Tibial nerve (tissue), 4 donors: Measurements from ENCODE around the gene IQSEC1. TPM values are rescaled to one million over a fixed set of nuclear protein-coding genes. Genes with fewer than 3 reads are reported as not detected.
A peak's percentile ranks its signal among the peaks of the same experiment; 100 is the strongest.

ENCODE experiments used
- DNase-seq, 2 donors: peaks; one replicate each; pipeline ENCODE4 v3.0.0-alpha.2; 2019; ENCODE audit warnings: low spot score in 2 of 2
- H3K27ac ChIP-seq, 4 donors: fragments of 200-600 bp; sonication (generic) in 3 of 4; one replicate each; pipeline ENCODE4 v1.5.1; 2017 to 2019; ENCODE audit warnings: mild to moderate bottlenecking in 1 of 4
- H3K27me3 ChIP-seq, 2 donors: fragments of 200-600 bp; sonication (generic) in 1 of 2; one replicate each; pipeline versions ENCODE4 v1.5.1 to v1.6.0; 2017 to 2019
- H3K36me3 ChIP-seq, 3 donors: fragments of 200-600 bp; sonication (generic); one replicate each; pipeline ENCODE4 v1.5.1; 2018 to 2019
- H3K4me1 ChIP-seq, 4 donors: fragments of 200-600 bp; sonication (generic) in 3 of 4; one replicate each; pipeline ENCODE4 v1.5.1; 2017 to 2019
- H3K4me3 ChIP-seq, 4 donors: fragments of 200-600 bp; sonication (generic) in 3 of 4; one replicate each; pipeline ENCODE4 v1.5.1; 2017 to 2019; ENCODE audit warnings: mild to moderate bottlenecking in 1 of 4, moderate library complexity in 1 of 4
- H3K9me3 ChIP-seq, 4 donors: fragments of 200-600 bp; sonication (generic) in 3 of 4; one replicate each; pipeline ENCODE4 v1.5.1; 2017 to 2019
- EP300 ChIP-seq, 2 donors: sonication (generic); formaldehyde crosslinking; IDR thresholded peaks; one replicate each; pipeline ENCODE4 v1.6.1; 2017; ENCODE audit warnings: antibody characterized with exemption in 2 of 2, mild to moderate bottlenecking in 1 of 2
- POLR2A ChIP-seq, 2 donors: fragments of 450-650 bp; IDR thresholded peaks; one replicate each; pipeline ENCODE4 v1.6.1; 2017; ENCODE audit warnings: antibody characterized with exemption in 2 of 2, mild to moderate bottlenecking in 2 of 2, moderate library complexity in 2 of 2
- WGBS, 2 donors: methylation state at CpG; one replicate each; pipeline ENCODE4 v1.1.5; 2018; 5-methylcytosine and 5-hydroxymethylcytosine counted together
- total RNA-seq, 4 donors: library from RNA; depleted of rRNA; stranded (reverse); fragments of >200 nt; gene quantifications; one replicate each; pipeline ENCODE4 v1.1.0, GENCODE V29; 2016
- TF ChIP-seq, protein P1 (sequence below), 5 experiments: fragments of 200-600 bp in 3 of 5; fragments of 450-650 bp in 2 of 5; sonication (generic) in 3 of 5; IDR thresholded peaks; one replicate each; pipeline ENCODE4 v1.5.1; 2016 to 2019; ENCODE audit warnings: antibody characterized with exemption in 5 of 5, mild to moderate bottlenecking in 3 of 5, moderate library complexity in 2 of 5

IQSEC1 gene
- total RNA-seq, 4 donors from 2014 or later, result 58.2 to 77.5 (median 68.6) TPM

DNA sequence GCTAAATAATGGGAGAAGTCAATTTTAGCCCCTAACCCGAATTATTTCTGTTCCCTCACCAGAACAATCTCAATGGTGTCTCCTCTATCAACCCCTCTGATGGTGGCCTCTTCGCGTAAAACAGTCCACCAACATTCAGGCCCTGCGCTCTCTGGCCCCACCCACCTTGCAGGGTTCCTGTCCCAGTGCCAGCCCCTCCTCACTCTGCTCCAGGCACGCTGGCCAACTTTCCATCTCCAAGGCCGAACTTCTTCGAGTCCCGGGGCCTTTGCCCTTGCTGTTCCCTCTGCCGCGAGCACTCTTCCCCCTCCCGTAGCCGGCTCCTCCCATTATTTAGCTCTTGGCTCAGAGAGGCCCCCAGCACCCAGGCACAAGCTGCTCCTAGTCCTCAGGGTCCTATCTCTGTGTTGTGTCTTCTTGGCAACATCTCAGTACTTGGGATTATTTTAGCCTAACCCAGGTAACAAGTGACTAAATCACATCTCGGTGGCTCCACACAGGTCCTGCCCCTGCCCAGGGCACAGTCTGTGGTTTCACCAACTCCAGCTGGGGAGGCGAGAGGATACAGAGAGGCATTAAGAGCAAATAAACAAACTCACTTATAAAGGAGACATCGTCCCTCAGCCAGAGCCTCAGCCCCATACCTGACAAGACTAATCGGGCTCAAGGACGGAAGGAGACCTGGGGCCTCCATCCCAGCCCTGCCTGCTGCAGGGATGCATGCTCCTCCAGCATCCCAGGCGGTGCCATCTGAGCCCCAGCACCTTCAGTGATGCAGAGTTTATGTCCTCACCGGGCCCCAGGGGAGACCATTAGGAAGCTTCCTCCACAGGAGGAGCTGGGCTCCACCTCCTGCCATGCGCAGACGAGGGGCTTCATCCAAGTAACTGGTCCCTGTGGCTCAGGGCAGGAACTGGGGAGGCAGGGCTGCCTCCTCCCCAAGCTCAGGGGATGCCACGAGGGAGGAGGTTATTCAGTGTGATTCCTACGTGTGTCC, 19.7 kb upstream of the IQSEC1 start:
- peak; percentile 53 to 64 for DNase-seq
- 43 to 65% methylated on average over 19 to 23 of the region's 23 CpGs for WGBS, 2 donors
- H3K4me1 ChIP-seq, result peaks cover 0 to 23% (median 2%) of the 10 kb centered on the region in 4 donors
- no peaks in the 10 kb centered on the region for H3K9me3 ChIP-seq
- no peak overlapping the region for H3K4me3 ChIP-seq
- no peaks in the 10 kb centered on the region for H3K27me3 ChIP-seq
- TF ChIP-seq, protein P1, sequence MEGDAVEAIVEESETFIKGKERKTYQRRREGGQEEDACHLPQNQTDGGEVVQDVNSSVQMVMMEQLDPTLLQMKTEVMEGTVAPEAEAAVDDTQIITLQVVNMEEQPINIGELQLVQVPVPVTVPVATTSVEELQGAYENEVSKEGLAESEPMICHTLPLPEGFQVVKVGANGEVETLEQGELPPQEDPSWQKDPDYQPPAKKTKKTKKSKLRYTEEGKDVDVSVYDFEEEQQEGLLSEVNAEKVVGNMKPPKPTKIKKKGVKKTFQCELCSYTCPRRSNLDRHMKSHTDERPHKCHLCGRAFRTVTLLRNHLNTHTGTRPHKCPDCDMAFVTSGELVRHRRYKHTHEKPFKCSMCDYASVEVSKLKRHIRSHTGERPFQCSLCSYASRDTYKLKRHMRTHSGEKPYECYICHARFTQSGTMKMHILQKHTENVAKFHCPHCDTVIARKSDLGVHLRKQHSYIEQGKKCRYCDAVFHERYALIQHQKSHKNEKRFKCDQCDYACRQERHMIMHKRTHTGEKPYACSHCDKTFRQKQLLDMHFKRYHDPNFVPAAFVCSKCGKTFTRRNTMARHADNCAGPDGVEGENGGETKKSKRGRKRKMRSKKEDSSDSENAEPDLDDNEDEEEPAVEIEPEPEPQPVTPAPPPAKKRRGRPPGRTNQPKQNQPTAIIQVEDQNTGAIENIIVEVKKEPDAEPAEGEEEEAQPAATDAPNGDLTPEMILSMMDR (IDR thresholded peaks at IDR 0.05), result no peak
- no peak for TF ChIP-seq EP300 (IDR thresholded peaks at IDR 0.05)
- TF ChIP-seq POLR2A (IDR thresholded peaks at IDR 0.05), result no peak
- H3K27ac ChIP-seq, result peak overlapping the region in 1 of 4 donors; percentile 6
- no peaks in the 10 kb centered on the region for H3K36me3 ChIP-seq

DNA sequence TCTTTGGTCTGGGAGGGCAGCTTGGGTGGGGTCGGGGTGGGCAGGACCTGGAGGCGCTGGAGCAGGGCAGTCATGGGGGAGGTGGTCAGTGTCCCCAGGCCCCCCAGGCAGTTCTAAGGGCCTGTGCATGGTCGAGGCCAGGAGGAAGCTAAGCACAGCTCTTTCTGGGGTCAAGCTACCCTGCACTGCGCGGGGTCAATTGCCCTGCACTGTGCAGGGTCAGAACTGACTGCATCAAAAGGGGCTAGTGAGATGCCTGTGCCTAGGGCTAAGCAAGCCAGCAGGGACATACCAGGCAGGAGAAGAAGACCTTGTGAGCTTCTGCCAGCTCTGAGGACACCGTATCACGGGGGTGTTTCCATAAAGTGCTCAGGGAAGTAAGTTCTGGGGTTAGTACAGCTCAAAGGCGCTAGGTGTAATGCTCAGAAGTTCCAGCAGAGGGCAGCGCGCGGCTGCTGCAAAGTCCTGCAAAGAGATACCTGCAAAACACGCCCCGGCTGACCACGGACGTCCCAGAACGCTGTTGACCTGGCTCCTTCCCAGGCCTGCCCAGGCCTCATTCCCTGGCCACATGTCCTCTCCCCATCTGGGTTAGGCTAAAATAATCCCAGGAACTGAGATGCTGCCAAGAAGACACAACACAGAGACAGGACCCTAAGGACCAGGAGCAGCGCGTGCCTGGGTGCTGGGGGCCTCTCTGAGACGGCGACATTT, 18.8 kb upstream of the IQSEC1 start:
- H3K27ac ChIP-seq, result peak overlapping the region in 1 of 4 donors; percentile 6
- H3K4me3 ChIP-seq, result no peak overlapping the region
- DNase-seq, result peak; percentile 85 to 89

DNA sequence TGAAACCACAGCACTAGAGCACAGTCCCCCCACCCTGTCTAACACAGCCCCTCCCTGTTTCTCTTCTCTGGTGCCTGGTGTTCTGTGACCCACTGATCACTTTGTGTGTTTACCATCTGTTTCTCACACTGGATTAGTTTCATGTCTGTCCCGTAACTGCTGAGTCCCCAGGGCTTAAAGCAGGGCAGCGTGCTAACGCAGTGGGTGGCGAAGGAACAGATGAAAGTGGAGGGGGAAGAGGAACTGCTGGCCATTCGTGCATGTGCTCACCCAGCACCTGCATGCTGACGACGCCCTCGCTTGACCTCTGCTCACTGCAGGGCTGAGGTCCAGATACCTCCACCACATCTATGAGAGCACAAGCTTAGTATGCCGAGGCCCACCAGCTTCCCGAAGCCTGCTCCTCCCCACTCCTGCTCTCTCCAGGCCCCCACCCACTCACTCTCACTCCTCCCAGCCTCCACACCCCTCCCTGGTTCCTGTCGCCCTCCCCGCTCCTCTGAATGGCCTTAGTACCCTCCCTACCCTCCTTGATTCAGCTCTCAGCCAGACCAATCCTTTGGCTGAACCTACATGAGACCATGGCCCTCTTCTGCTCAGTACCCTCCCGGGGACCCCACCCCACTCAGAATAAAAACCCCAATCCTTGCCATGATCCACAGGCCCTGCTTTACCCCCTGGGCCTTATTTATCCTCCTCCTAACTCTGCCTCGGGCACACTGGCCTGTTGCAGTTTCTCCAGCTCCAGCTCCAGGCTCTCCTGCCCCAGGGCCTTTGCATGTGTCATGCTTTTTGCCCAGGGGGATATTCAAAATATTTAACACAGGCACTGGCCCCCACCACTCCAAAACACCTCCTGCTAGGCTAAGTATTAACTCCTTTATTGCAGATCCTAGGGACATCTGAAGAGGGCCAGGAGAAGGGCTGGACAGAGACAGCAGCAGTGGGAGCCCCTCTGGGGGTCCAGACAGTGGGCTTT, 15.1 kb upstream of the IQSEC1 start:
- 55 to 66% methylated on average over 14 of the region's 14 CpGs for WGBS, 2 donors
- TF ChIP-seq EP300 (IDR thresholded peaks at IDR 0.05) (peak in 1 of 2 donors; percentile 56), POLR2A (IDR thresholded peaks at IDR 0.05) (no peak)

More for the DNA sequence above, 18.8 kb upstream of the IQSEC1 start:
- TF ChIP-seq EP300 (IDR thresholded peaks at IDR 0.05), result no peak
- TF ChIP-seq, protein P1 (IDR thresholded peaks at IDR 0.05), result peak; percentile 93 to 97 (median 96)
- TF ChIP-seq POLR2A (IDR thresholded peaks at IDR 0.05), result no peak
- Histone ChIP-seq H3K9me3 (no peaks in the 10 kb centered on the region), H3K27me3 (no peaks in the 10 kb centered on the region), H3K4me1 (peaks cover 0 to 31% (median 2%) of the 10 kb centered on the region in 4 donors), H3K36me3 (no peaks in the 10 kb centered on the region)
- 29 to 35% methylated on average over 20 of the region's 20 CpGs for WGBS, 2 donors

DNA sequence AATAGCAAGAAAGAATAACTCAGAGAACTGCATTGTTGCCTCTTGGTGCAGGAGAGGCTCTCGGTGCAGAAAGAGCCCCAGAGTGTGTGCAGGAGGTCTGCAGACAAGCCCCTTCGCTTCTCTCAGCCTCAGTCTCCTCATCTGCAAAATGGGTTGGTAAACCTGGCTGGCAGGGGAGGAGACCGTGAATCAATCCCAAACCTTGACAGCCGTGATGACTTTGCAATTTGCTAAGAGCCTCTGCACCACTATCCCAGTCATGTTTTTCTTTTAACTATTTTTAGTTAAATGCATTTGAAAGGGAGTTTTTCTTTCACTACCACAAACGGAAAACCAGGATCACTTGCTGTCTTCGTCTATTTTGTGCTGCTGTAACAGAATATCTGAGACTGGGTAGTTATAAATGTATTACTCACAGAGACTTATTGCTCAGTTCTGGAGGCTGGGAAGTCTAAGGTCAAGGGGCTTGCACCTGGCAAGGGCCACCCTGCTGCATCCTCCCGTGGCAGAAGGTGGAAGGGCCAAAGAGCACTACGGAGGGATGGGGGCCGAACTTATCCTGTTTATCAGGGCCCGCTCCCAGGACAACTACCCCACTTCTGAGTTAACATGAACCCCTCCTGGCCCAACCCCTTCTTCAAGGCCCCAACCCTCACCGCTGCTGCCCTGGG, 14.2 kb upstream of the IQSEC1 start:
- TF ChIP-seq EP300 (IDR thresholded peaks at IDR 0.05) (no peak), POLR2A (IDR thresholded peaks at IDR 0.05) (no peak)
- TF ChIP-seq, protein P1 (IDR thresholded peaks at IDR 0.05), result no peak
- no peak for DNase-seq
- no peak overlapping the region for H3K4me3 ChIP-seq
- 53 to 65% methylated on average over 11 of the region's 11 CpGs for WGBS, 2 donors
- H3K27ac ChIP-seq, result no peak overlapping the region
- H3K9me3 ChIP-seq, result no peaks in the 10 kb centered on the region
- H3K27me3 ChIP-seq, result no peaks in the 10 kb centered on the region
- no peaks in the 10 kb centered on the region for H3K36me3 ChIP-seq
- H3K4me1 ChIP-seq, result peaks cover 0 to 26% (median 1%) of the 10 kb centered on the region in 4 donors

More for the DNA sequence above, 15.1 kb upstream of the IQSEC1 start:
- H3K36me3 ChIP-seq, result no peaks in the 10 kb centered on the region
- no peaks in the 10 kb centered on the region for H3K27me3 ChIP-seq
- peak; percentile 29 to 41 for DNase-seq
- H3K4me1 ChIP-seq, result peaks cover 0 to 34% (median 2%) of the 10 kb centered on the region in 4 donors
- H3K4me3 ChIP-seq, result no peak overlapping the region
- H3K9me3 ChIP-seq, result no peaks in the 10 kb centered on the region
- H3K27ac ChIP-seq, result no peak overlapping the region
